ENCODE measurements around the gene FDX2. TPM values are rescaled to one million over a fixed set of nuclear protein-coding genes. Genes with fewer than 3 reads are reported as not detected.

Gene FDX2
- total and polyA plus RNA-seq, 2 donors (not counting 1 experiment from before 2014, with no cell fraction given), result 13.9 to 21.5 TPM

GRCh38 chr19:10271543-10272086, 44.2 kb downstream of the FDX2 start:
- Histone ChIP-seq H3K27me3 (replicated peaks in 1 of 4; ENCODE audit: control extremely low read depth in 1 of 4, control insufficient read depth in 3 of 4, insufficient read depth in 4 of 4, low read length in 3 of 4) (no peaks in the 10 kb centered on the region), H3K4me1 (ENCODE audit: control insufficient read depth in 2 of 2, insufficient read depth in 2 of 2, low read length in 2 of 2) (peaks cover 13 to 35% of the 10 kb centered on the region in 2 donors), H2AFZ (ENCODE audit: insufficient read depth, low read depth, low read length, poor library complexity, severe bottlenecking) (no peak overlapping the region), H3K9me3 (ENCODE audit: control extremely low read depth in 1 of 3, control insufficient read depth in 2 of 3, insufficient read depth in 1 of 3, low read length in 2 of 3) (no peaks in the 10 kb centered on the region), H3K79me2 (ENCODE audit: control insufficient read depth, insufficient read depth, low read length) (peaks cover 3% of the 10 kb centered on the region), H3K36me3 (replicated peaks in 1 of 2; ENCODE audit: control extremely low read depth in 1 of 2, control insufficient read depth in 1 of 2, extremely low read depth in 1 of 2, insufficient read depth in 2 of 2, low read length in 1 of 2) (peaks cover 0 to 5% of the 10 kb centered on the region in 2 experiments), H3K4me2 (replicated peaks; ENCODE audit: low read depth, low read length, poor library complexity, severe bottlenecking) (peak overlapping the region; percentile 84), H4K20me1 (ENCODE audit: control insufficient read depth, insufficient read depth, low read length, poor library complexity, severe bottlenecking) (no peaks in the 10 kb centered on the region), H3K4me3 (ENCODE audit: control extremely low read depth in 1 of 5, extremely low read depth in 1 of 5, insufficient read depth in 1 of 5, low read depth in 2 of 5, low read length in 4 of 5) (peak overlapping the region; percentile 34 to 72 (median 56)), H3K27ac (ENCODE audit: low read length in 2 of 2) (peak overlapping the region; percentile 90 to 97), H3K9ac (ENCODE audit: low read length) (peak overlapping the region; percentile 74)
- intact Hi-C loops (cut with micrococcal nuclease), result loop anchor here (2.0 kb wide), 3 partner anchors 15 to 109 kb away; partner anchors contain the start of genes ICAM4 and TYK2
- H3K27me3 Mint-ChIP-seq, result no peaks in the 10 kb centered on the region
- H3K4me3 Mint-ChIP-seq, result peak overlapping the region; percentile 88
- peak overlapping the region; percentile 94 for H3K27ac Mint-ChIP-seq
- ATAC-seq (ENCODE audit: low read depth) (peak; percentile 42), DNase-seq (peak; percentile 96)
- ChIA-PET CTCF (interaction anchor here (0.6 to 9.2 kb wide), 17 partner anchors 12 to 340 kb away, joined by 3 to 570 read pairs (median 5); partner anchors contain the start of genes CDC37, DNMT1, ICAM4 and ICAM5), POLR2A (interaction anchor here (0.6 to 3.5 kb wide), 8 partner anchors 13 to 144 kb away, joined by 3 to 32 read pairs (median 12); partner anchors contain the start of genes ICAM4, ICAM5, RAVER1 and TYK2)
- no peaks in the 10 kb centered on the region for H3K9me3 Mint-ChIP-seq (ENCODE audit: insufficient read depth)
- H3K4me1 Mint-ChIP-seq, result peaks cover 35% of the 10 kb centered on the region
- no peak for TF ChIP-seq CTCF (IDR thresholded peaks at IDR 0.05)
- no peak for TF ChIP-seq EZH2 (IDR thresholded peaks at IDR 0.05; ENCODE audit: borderline replicate concordance, insufficient read depth, low read depth, low read length, poor library complexity, severe bottlenecking)
- 13% methylated on average over 9 of the region's 12 CpGs for WGBS (ENCODE audit: insufficient coverage)

Measured in B cell (primary cell).